Smooth muscle cell of trachea (primary cell): ENCODE results near the gene TRIM77. TPM values are rescaled to one million over a fixed set of nuclear protein-coding genes. Genes with fewer than 3 reads are reported as not detected.

Experiments used
- total RNA-seq: library from RNA; depleted of rRNA; stranded (reverse); fragments of >200 nt; gene quantifications from 2 replicates; pipeline ENCODE4 v1.2.1, GENCODE V29; 2014

TRIM77 gene
- not detected in 2 replicates for total RNA-seq

GRCh38 chr11:89709999-89710398, at the start of gene TRIM77:
TSS of gene TRIM77 (plus strand) at chr11:89710299. CDS start at chr11:89710299, 0 bp downstream.

Other genes with a start within 250 kb of the TRIM77 start
- gene NOX4, start 218.9 kb upstream of the TRIM77 start, total RNA-seq: 0.83 and 1.0 TPM in 2 replicates
- not detected in 2 replicates for gene TRIM49, start 98.3 kb downstream of the TRIM77 start, total RNA-seq
- not detected in 2 replicates for gene TRIM64B, start 168.2 kb downstream of the TRIM77 start, total RNA-seq
- not detected in 2 replicates for gene TRIM49D1, start 211.9 kb downstream of the TRIM77 start, total RNA-seq
- not detected in 2 replicates for gene TRIM49D2, start 213.8 kb downstream of the TRIM77 start, total RNA-seq